Mesendoderm (in vitro differentiated cells): ENCODE results near the gene THADA.

ENCODE experiments used
- DNase-seq: peaks from one replicate; pipeline ENCODE4 v3.0.0; 2013
- H2AK5ac ChIP-seq: 2 replicates; pipeline ENCODE4 v1.6.1; 2013; ENCODE audit warnings: low read length, inconsistent platforms
- H2BK120ac ChIP-seq: 2 replicates; pipeline ENCODE4 v1.6.1; 2013; ENCODE audit warnings: low read depth, mild to moderate bottlenecking, low read length, moderate library complexity, mixed read lengths
- H2BK15ac ChIP-seq: replicated peaks from 2 replicates; pipeline ENCODE4 v1.6.1; 2013; ENCODE audit warnings: low read depth, mild to moderate bottlenecking, moderate library complexity
- H2BK5ac ChIP-seq: 2 replicates; pipeline ENCODE4 v1.6.1; 2013; ENCODE audit warnings: low read length, inconsistent platforms
- H3K18ac ChIP-seq: 2 replicates; pipeline ENCODE4 v1.6.1; 2013; ENCODE audit warnings: mild to moderate bottlenecking, low read length, mixed read lengths
- H3K23ac ChIP-seq: one replicate; pipeline ENCODE4 v1.6.1; 2013; ENCODE audit warnings: low read length
- H3K27ac ChIP-seq: 2 replicates; pipeline ENCODE4 v1.5.1; 2013; ENCODE audit warnings: low read depth, mild to moderate bottlenecking, inconsistent platforms, low read length, moderate library complexity
- H3K27me3 ChIP-seq: 2 replicates; pipeline ENCODE4 v1.6.1; 2013; ENCODE audit warnings: low read length, control low read depth, mild to moderate bottlenecking, inconsistent platforms; ENCODE audit not compliant: insufficient read depth, poor library complexity
- H3K36me3 ChIP-seq: 2 replicates; pipeline ENCODE4 v1.6.1; 2013; ENCODE audit warnings: low read length, inconsistent platforms; ENCODE audit not compliant: control insufficient read depth, insufficient read depth
- H3K4ac ChIP-seq: one replicate; pipeline ENCODE4 v1.6.1; 2013; ENCODE audit warnings: low read depth, mild to moderate bottlenecking, low read length, moderate library complexity
- H3K4me1 ChIP-seq: 2 replicates; pipeline ENCODE4 v1.6.1; 2013; ENCODE audit warnings: low read depth, low read length, inconsistent platforms; ENCODE audit not compliant: control insufficient read depth
- H3K4me2 ChIP-seq: 2 replicates; pipeline ENCODE4 v1.6.1; 2013; ENCODE audit warnings: low read length
- H3K4me3 ChIP-seq: 2 replicates; pipeline ENCODE4 v1.5.1; 2013; ENCODE audit warnings: mild to moderate bottlenecking, low read length
- H3K56ac ChIP-seq: one replicate; pipeline ENCODE4 v1.6.1; 2013; ENCODE audit warnings: low read length
- H3K79me1 ChIP-seq: 2 replicates; pipeline ENCODE4 v1.6.1; 2013; ENCODE audit warnings: low read length, inconsistent platforms
- H3K79me2 ChIP-seq: 2 replicates; pipeline ENCODE4 v1.6.1; 2013; ENCODE audit warnings: mild to moderate bottlenecking, low read length; ENCODE audit not compliant: control insufficient read depth, insufficient read depth
- H3K9ac ChIP-seq: 2 replicates; pipeline ENCODE4 v1.6.1; 2013; ENCODE audit warnings: low read length, inconsistent platforms
- H4K5ac ChIP-seq: one replicate; pipeline ENCODE4 v1.6.1; 2013; ENCODE audit warnings: low read length
- H4K8ac ChIP-seq: one replicate; pipeline ENCODE4 v1.6.1; 2013; ENCODE audit warnings: low read depth, mild to moderate bottlenecking, control low read depth, low read length, moderate library complexity
- WGBS: extraction: QIAGEN DNeasy Blood & Tissue Kit; methylation state at CpG from one replicate; pipeline ENCODE4 v1.1.7; 2013; ENCODE audit warnings: low lambda C conversion rate, missing lambda C conversion rate; ENCODE audit not compliant: insufficient coverage; ENCODE audit errors: extremely low coverage; 5-methylcytosine and 5-hydroxymethylcytosine counted together

THADA gene

GRCh38 chr2:43227830-43228281, 368.0 kb downstream of the THADA start:
- Histone ChIP-seq H4K5ac (no peak overlapping the region), H3K79me1 (no peaks in the 10 kb centered on the region), H3K23ac (peak overlapping the region; percentile 94), H2BK120ac (peak overlapping the region; percentile 3), H3K4me1 (peaks cover 2% of the 10 kb centered on the region), H3K4me3 (no peak overlapping the region), H3K79me2 (peaks cover 31% of the 10 kb centered on the region), H3K4ac (no peak overlapping the region), H4K8ac (no peak overlapping the region), H3K9ac (peak overlapping the region; percentile 97), H3K18ac (peak overlapping the region; percentile 99), H3K36me3 (no peaks in the 10 kb centered on the region), H2BK5ac (no peak overlapping the region), H2AK5ac (no peak overlapping the region), H3K27ac (no peak overlapping the region), H3K27me3 (no peaks in the 10 kb centered on the region), H3K56ac (peak overlapping the region; percentile 95), H2BK15ac (no peak overlapping the region), H3K4me2 (peak overlapping the region; percentile 87)
- no peak for DNase-seq
- no CpG with 5 or more reads among the region's 10 CpGs for WGBS

GRCh38 chr2:43226955-43227829, 368.6 kb downstream of the THADA start:
- peaks cover 35% of the 10 kb centered on the region for H3K79me2 ChIP-seq
- H3K9ac ChIP-seq = peak overlapping the region; percentile 97
- peak overlapping the region; percentile 98 for H3K27ac ChIP-seq
- H4K5ac ChIP-seq = no peak overlapping the region
- peak overlapping the region; percentile 99 for H3K18ac ChIP-seq
- no CpG with 5 or more reads among the region's 77 CpGs for WGBS
- H3K79me1 ChIP-seq = no peaks in the 10 kb centered on the region
- peak overlapping the region; percentile 74 for H3K4ac ChIP-seq
- peak overlapping the region; percentile 76 for H2BK120ac ChIP-seq
- H3K4me1 ChIP-seq = peaks cover 2% of the 10 kb centered on the region
- peak overlapping the region; percentile 87 for H3K4me3 ChIP-seq
- no peaks in the 10 kb centered on the region for H3K36me3 ChIP-seq
- peak; percentile 93 for DNase-seq
- H2AK5ac ChIP-seq = no peak overlapping the region
- H3K56ac ChIP-seq = peak overlapping the region; percentile 95
- H2BK15ac ChIP-seq = no peak overlapping the region
- H3K4me2 ChIP-seq = peak overlapping the region; percentile 87
- H2BK5ac ChIP-seq = peak overlapping the region; percentile 91
- peak overlapping the region; percentile 94 for H3K23ac ChIP-seq
- no peaks in the 10 kb centered on the region for H3K27me3 ChIP-seq
- H4K8ac ChIP-seq = peak overlapping the region; percentile 99

GRCh38 chr2:43226558-43226954, 369.3 kb downstream of the THADA start, which contains the start of gene ZFP36L2:
Gene ZFP36L2 (minus strand): TSS chr2:43226606. CDS start chr2:43226315, 291 bp downstream.
- Histone ChIP-seq H3K4me1 (peaks cover 4% of the 10 kb centered on the region), H4K5ac (no peak within 1 kb of the TSS), H3K4me3 (peak within 1 kb of the TSS; percentile 92), H3K4me2 (peak within 1 kb of the TSS; percentile 87), H3K56ac (peak within 1 kb of the TSS; percentile 98), H3K36me3 (no peaks in the 10 kb centered on the region), H2BK120ac (peak within 1 kb of the TSS; percentile 76), H3K79me2 (peaks cover 35% of the 10 kb centered on the region), H3K79me1 (no peaks in the 10 kb centered on the region), H3K23ac (peak within 1 kb of the TSS; percentile 94), H2AK5ac (no peak within 1 kb of the TSS), H3K27me3 (no peaks in the 10 kb centered on the region), H4K8ac (peak within 1 kb of the TSS; percentile 99), H2BK5ac (peak within 1 kb of the TSS; percentile 91), H2BK15ac (no peak within 1 kb of the TSS), H3K4ac (peak within 1 kb of the TSS; percentile 88), H3K27ac (peak within 1 kb of the TSS; percentile 98), H3K18ac (peak within 1 kb of the TSS; percentile 99), H3K9ac (peak within 1 kb of the TSS; percentile 98)
- no CpG with 5 or more reads among the region's 58 CpGs for WGBS
- peak; percentile 96 for DNase-seq

- Histone ChIP-seq H3K4me2 (peak overlapping the region; percentile 75), H3K4me1 (peaks cover 6% of the 10 kb centered on the region), H4K5ac (no peak overlapping the region), H2AK5ac (no peak overlapping the region), H3K27ac (peak overlapping the region; percentile 85), H3K23ac (peak overlapping the region; percentile 59), H3K4me3 (peak overlapping the region; percentile 92), H2BK120ac (peak overlapping the region; percentile 21), H3K56ac (peak overlapping the region; percentile 98), H3K4ac (peak overlapping the region; percentile 88), H2BK15ac (no peak overlapping the region), H3K79me2 (peaks cover 35% of the 10 kb centered on the region), H3K18ac (peak overlapping the region; percentile 86), H3K27me3 (no peaks in the 10 kb centered on the region), H4K8ac (no peak overlapping the region), H3K79me1 (no peaks in the 10 kb centered on the region), H3K9ac (peak overlapping the region; percentile 98), H3K36me3 (no peaks in the 10 kb centered on the region), H2BK5ac (peak overlapping the region; percentile 77)
- WGBS = no CpG with 5 or more reads among the region's 80 CpGs
- peak; percentile 82 for DNase-seq
Measured at GRCh38 chr2:43225788-43226557, 369.9 kb downstream of the THADA start.

- peak overlapping the region; percentile 86 for H3K18ac ChIP-seq
- H2BK5ac ChIP-seq = peak overlapping the region; percentile 67
- no peaks in the 10 kb centered on the region for H3K27me3 ChIP-seq
- H4K8ac ChIP-seq = no peak overlapping the region
- peak overlapping the region; percentile 75 for H3K4me2 ChIP-seq
- H3K56ac ChIP-seq = peak overlapping the region; percentile 98
- no peaks in the 10 kb centered on the region for H3K36me3 ChIP-seq
- H3K9ac ChIP-seq = peak overlapping the region; percentile 98
- H3K23ac ChIP-seq = peak overlapping the region; percentile 32
- H2BK15ac ChIP-seq = no peak overlapping the region
- peak overlapping the region; percentile 85 for H3K27ac ChIP-seq
- H3K4ac ChIP-seq = peak overlapping the region; percentile 88
- H2BK120ac ChIP-seq = no peak overlapping the region
- no peak overlapping the region for H4K5ac ChIP-seq
- peak overlapping the region; percentile 92 for H3K4me3 ChIP-seq
- H2AK5ac ChIP-seq = no peak overlapping the region
- no peaks in the 10 kb centered on the region for H3K79me1 ChIP-seq
- peak; percentile 79 for DNase-seq
- WGBS = no CpG with 5 or more reads among the region's 74 CpGs
- peaks cover 6% of the 10 kb centered on the region for H3K4me1 ChIP-seq
- H3K79me2 ChIP-seq = peaks cover 35% of the 10 kb centered on the region
Measured at GRCh38 chr2:43225093-43225787, 370.6 kb downstream of the THADA start.
